Skeletal muscle tissue (tissue), 4 donors: Measurements from ENCODE around the gene BAZ1B. TPM values are rescaled to one million over a fixed set of nuclear protein-coding genes. Genes with fewer than 3 reads are reported as not detected.

ENCODE experiments used
- H3K27ac ChIP-seq: one replicate; pipeline ENCODE4 v1.7.0; 2013; ENCODE audit warnings: mild to moderate bottlenecking, low read depth, low read length, inconsistent platforms
- H3K27me3 ChIP-seq, 3 donors: one replicate each; pipeline ENCODE4 v1.7.0; 2013; ENCODE audit warnings: low read length in 3 of 3; ENCODE audit not compliant: control insufficient read depth in 3 of 3, insufficient read depth in 3 of 3
- H3K36me3 ChIP-seq, 3 donors: one replicate each; pipeline ENCODE4 v1.7.0; 2013; ENCODE audit warnings: low read length in 3 of 3; ENCODE audit not compliant: control insufficient read depth in 3 of 3, insufficient read depth in 3 of 3
- H3K4me1 ChIP-seq, 3 donors: one replicate each; pipeline ENCODE4 v1.7.0; 2013; ENCODE audit warnings: low read length in 3 of 3, mild to moderate bottlenecking in 3 of 3; ENCODE audit not compliant: control insufficient read depth in 3 of 3, insufficient read depth in 3 of 3
- H3K4me3 ChIP-seq, 3 donors: one replicate each; pipeline ENCODE4 v1.7.0; 2013; ENCODE audit warnings: low read length in 3 of 3
- H3K9ac ChIP-seq, 3 donors: one replicate each; pipeline ENCODE4 v1.7.0; 2013; ENCODE audit warnings: low read length in 3 of 3, mild to moderate bottlenecking in 3 of 3, moderate library complexity in 2 of 3, low read depth in 1 of 3
- H3K9me3 ChIP-seq, 3 donors: one replicate each; pipeline ENCODE4 v1.7.0; 2013; ENCODE audit warnings: low read length in 3 of 3; ENCODE audit not compliant: control insufficient read depth in 3 of 3
- total RNA-seq: library from RNA; depleted of rRNA; stranded (reverse); fragments of >200 nt; gene quantifications from one replicate; pipeline ENCODE4 v1.2.3, GENCODE V29; 2014
- donor health status: Osteomylitis.

Gene BAZ1B
- total RNA-seq, 1 donor from 2014 or later: 38.1 TPM

DNA sequence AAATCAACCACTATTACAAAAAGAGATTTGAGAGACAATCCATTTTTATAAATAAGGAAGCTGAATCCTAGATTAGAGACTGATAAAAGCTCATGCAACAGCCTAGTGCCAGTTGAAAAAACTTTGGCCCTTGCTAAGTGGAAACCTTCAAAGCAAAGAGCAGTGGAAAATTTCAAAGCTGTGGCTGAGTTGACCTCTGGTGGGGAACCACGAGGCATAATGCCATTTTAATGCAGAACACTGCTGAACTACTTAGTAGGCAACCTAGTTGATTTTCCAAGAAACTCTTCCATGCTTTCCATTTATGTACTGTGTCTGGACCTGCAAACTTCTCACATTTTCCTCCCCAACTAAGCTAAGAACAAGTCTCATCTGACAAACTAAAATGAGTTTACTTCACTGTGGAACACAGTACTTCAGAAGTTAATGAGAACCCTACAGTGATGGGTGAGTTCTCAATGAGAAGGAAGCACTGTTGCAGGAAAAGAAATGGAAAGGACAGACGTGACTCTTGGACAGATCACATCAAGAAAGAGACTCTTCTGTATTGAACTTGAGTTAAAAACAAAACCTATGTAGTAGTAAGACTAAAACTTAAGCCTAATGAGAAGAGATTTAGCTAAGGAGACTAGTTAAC lies 69.0 kb downstream of the BAZ1B start:
- H3K9me3 ChIP-seq: no peaks in the 10 kb centered on the region
- peaks cover 26 to 63% (median 56%) of the 10 kb centered on the region in 3 donors for H3K36me3 ChIP-seq
- no peaks in the 10 kb centered on the region for H3K27me3 ChIP-seq
- H3K4me3 ChIP-seq: no peak overlapping the region
- no peaks in the 10 kb centered on the region for H3K4me1 ChIP-seq
- no peak overlapping the region for H3K27ac ChIP-seq
- H3K9ac ChIP-seq: no peak overlapping the region

DNA sequence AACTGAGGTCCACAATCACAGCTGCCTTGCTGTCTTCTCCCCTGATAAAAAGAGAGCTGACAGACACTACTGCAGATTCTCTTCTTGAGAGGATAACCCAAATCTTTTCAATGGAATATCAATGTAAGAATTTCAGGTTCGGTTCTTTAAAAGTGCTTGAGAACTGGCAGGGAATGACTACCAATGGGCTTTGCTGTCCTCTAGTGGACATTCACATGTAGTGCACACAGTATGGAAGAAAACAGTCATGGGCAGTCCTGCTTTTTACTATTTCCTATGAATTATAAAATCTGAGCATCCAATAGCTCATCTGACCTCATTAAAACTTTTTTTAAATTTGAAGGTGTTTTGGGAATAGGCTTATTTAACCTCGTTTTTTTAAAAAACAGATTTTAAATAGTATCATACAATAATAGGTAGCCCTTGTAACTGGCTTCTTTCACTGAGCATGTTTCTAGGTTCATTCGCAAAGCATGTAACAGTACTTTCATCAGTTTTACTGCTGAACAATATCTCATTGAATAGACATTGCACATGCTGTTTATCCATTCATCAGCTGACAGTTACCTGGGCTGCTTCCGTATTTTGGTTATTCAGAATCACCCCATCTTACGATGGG lies 70.2 kb downstream of the BAZ1B start:
- no peak overlapping the region for H3K4me3 ChIP-seq
- peaks cover 29 to 67% (median 52%) of the 10 kb centered on the region in 3 donors for H3K36me3 ChIP-seq
- H3K27ac ChIP-seq: no peak overlapping the region
- H3K9ac ChIP-seq: no peak overlapping the region
- H3K27me3 ChIP-seq: no peaks in the 10 kb centered on the region
- H3K4me1 ChIP-seq: no peaks in the 10 kb centered on the region
- no peaks in the 10 kb centered on the region for H3K9me3 ChIP-seq

DNA sequence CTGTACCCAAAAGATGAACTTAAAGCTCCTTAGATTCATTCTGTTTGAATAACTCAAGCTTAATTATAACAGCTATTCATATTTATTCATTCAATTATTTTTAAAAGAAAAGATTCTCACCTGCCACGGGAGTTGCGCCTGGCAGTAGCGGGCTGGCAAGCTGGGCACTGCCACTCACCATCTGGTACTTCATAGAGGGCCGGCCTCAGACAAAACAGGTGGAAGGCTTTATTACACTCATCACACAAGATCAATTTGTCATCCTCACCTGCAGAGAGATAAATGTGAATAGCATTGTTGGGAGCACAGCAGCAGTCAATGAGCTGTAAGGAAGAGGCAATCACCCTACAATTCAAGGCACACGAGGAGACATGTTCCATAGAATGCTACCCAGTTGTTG lies 72.7 kb downstream of the BAZ1B start:
- no peak overlapping the region for H3K4me3 ChIP-seq
- peaks cover 39 to 70% (median 64%) of the 10 kb centered on the region in 3 donors for H3K36me3 ChIP-seq

DNA sequence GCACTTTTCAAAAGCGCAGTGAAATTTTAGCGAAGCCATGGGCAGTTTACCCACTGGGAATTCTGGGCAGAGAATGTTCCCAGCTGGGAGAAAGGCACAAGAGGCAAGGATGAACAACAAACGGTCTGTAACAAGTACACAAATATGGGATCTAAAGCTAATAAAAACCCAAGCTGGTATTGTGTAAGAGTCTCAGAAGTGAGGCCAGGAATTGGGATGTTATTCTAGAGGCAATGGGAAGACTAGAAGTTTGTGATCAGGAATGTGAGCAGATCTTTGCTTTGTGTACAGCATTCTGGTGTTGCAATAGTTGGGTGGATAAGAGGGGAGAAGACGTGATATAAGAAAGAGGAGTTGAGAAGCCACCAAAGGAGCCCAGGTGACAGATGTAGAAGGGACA lies 73.5 kb downstream of the BAZ1B start:
- Histone ChIP-seq H3K4me3 (no peak overlapping the region), H3K27ac (no peak overlapping the region), H3K9ac (no peak overlapping the region), H3K4me1 (peaks cover 0 to 15% (median 11%) of the 10 kb centered on the region in 3 donors), H3K9me3 (no peaks in the 10 kb centered on the region), H3K36me3 (peaks cover 45 to 72% (median 68%) of the 10 kb centered on the region in 3 donors), H3K27me3 (no peaks in the 10 kb centered on the region)

More for the DNA sequence above, 72.7 kb downstream of the BAZ1B start:
- Histone ChIP-seq H3K9ac (no peak overlapping the region), H3K27me3 (no peaks in the 10 kb centered on the region), H3K4me1 (peaks cover 0 to 7% (median 5%) of the 10 kb centered on the region in 3 donors), H3K27ac (no peak overlapping the region), H3K9me3 (no peaks in the 10 kb centered on the region)

DNA sequence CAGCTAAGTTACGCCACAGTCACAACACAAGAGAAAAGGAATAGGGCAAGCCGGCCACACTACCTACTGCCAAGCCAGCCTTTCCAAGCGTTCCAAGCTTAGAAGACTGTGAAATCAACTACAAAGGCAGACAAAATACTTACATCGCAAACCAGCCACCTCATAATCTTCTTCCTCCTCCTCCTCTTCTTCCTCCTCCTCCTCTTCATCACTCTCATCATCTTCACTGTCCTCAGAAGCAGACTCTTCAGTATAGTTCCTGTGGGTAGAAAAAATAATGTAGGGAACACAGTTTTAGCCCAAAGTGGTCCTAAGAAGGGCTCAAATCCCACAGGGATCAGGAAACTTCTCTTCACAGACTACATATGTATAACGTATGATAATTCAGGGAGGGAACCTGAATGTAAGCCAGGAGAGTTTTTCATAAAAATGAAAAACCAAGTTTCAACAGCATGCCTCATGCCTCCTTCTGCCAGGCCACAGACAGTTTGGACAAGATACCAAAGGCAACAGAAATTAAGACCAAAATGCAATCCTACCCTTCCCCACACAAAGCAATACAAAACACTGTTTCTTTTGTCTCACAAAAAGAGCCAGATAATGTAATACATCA lies 74.9 kb downstream of the BAZ1B start:
- Histone ChIP-seq H3K4me1 (peaks cover 0 to 19% (median 17%) of the 10 kb centered on the region in 3 donors), H3K36me3 (peaks cover 58 to 82% (median 82%) of the 10 kb centered on the region in 3 donors), H3K27me3 (no peaks in the 10 kb centered on the region), H3K9me3 (no peaks in the 10 kb centered on the region), H3K9ac (no peak overlapping the region), H3K27ac (no peak overlapping the region), H3K4me3 (no peak overlapping the region)

DNA sequence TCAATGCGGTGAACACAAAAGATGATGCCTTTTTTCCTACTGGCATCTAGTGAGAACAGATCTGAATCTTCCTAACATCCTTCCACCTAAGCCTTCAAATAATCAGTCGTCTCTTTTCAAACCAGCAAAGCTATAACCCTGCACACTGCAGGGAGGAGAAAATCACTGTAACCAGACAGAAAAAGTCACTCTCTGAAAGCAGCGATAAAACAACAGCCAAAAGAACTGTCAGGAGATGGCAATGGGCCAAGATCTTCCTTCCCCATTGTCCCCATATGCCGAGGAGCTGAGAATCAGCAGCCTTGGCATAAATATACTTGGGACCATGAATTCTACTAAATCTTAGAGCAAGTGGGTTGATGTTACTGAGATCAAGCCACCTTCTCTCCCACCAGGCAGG lies 75.4 kb downstream of the BAZ1B start:
- H3K9me3 ChIP-seq: no peaks in the 10 kb centered on the region
- H3K36me3 ChIP-seq: peaks cover 63 to 87% (median 87%) of the 10 kb centered on the region in 3 donors

DNA sequence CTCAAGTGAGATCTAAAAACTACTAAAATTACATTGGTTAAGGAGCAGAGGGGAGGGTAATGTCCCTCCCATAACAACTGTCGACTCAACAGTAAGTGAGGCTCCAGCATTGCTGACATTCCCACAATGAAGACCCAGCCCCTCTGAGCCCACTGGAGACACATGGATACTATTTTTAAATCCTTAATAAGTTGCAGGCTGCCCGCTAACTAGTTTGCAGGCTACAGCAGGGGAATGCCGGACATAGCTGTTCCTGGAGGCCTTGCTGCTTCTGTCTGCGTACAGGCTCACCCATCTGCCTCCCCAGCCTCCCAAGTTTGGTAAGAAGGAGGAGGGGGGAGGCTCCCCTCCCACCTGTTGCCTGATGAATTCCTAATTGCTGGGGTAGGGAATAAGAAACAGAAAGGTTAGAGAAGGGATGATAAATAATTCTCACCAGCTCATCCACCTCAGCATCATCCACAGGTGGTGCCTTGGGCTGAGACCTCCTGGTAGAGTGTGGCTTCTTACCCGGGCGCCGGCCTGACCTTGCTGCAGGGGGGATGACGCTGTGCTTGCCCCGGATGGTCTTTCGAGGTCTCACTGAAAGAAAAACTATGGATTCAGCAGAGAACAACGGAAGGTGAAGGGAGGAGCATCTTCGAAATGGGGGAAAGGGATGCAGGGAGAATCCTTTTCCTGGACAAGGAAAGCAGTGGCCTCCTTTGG lies 78.4 kb downstream of the BAZ1B start:
- H3K27me3 ChIP-seq: no peaks in the 10 kb centered on the region
- no peaks in the 10 kb centered on the region for H3K9me3 ChIP-seq
- H3K27ac ChIP-seq: no peak overlapping the region
- H3K9ac ChIP-seq: peak overlapping the region in 1 of 3 donors; percentile 33
- peaks cover 0 to 19% (median 17%) of the 10 kb centered on the region in 3 donors for H3K4me1 ChIP-seq
- peaks cover 65 to 84% (median 80%) of the 10 kb centered on the region in 3 donors for H3K36me3 ChIP-seq
- H3K4me3 ChIP-seq: no peak overlapping the region

More for the DNA sequence above, 75.4 kb downstream of the BAZ1B start:
- Histone ChIP-seq H3K4me3 (no peak overlapping the region), H3K27me3 (no peaks in the 10 kb centered on the region), H3K9ac (no peak overlapping the region), H3K4me1 (peaks cover 0 to 19% (median 17%) of the 10 kb centered on the region in 3 donors), H3K27ac (no peak overlapping the region)

DNA sequence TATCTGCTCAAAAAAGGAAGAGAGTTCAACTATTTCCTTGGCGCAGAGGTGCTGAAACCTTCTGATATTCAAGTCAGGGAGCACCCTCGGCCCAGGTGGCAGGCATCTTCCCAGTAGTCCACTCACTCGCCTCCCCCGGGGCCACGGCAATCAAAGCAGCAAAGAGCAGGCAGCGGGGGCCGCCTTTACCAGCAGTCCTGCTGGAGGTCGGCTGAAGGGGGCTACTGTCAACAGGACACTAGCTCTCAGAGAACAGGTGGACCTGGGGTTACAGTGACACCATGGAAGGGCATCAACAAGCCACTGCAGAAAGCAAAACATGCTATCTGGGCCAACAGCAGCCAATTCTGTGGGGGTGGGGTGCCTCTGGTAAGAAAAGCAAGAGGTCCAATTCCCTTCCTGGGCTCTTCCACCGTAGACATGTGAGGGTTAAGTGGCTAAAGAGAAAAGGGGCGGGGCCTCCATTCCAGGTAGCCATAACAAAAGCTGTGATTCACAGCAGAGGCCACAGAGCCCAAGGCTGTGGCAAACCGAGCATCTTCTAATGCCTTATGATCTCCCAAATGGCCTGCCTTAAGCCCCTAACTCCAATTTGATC lies 79.1 kb downstream of the BAZ1B start:
- Histone ChIP-seq H3K27me3 (no peaks in the 10 kb centered on the region), H3K27ac (no peak overlapping the region), H3K4me3 (no peak overlapping the region), H3K9me3 (no peaks in the 10 kb centered on the region), H3K36me3 (peaks cover 59 to 77% (median 73%) of the 10 kb centered on the region in 3 donors), H3K4me1 (peaks cover 3 to 24% (median 19%) of the 10 kb centered on the region in 3 donors), H3K9ac (no peak overlapping the region)

DNA sequence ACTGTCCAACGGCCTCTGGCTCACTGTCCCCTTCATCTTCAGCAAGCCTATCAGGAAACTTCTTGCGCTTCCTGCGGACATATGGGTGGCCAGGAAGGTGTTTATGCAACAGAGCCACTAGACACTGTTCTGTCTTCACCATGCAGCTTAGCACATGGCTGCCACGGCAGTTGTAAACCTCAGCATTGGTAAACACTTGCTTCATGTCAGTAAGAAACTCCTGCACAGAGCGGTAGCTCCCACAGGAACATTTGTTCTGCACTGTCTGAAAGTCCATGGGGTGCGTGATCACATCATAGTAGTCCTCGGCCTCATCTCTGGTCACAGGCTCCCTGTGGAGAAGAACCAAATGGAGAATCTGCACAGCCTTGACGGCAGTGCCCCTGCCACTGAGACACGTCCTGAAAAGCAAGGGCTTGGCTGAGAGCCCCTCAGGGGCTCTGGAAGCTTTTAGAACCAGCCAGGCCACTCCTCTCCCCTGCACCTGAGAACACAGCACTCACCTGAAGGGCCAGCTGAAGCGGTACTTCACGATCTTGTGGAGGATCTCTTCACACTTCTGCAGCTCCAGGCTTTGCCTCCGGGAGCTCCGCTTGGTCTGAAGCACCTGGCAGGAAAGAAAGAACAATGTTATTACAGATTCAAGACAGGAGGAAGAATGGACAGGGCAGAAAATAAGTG lies 79.7 kb downstream of the BAZ1B start:
- H3K9me3 ChIP-seq: no peaks in the 10 kb centered on the region
- no peak overlapping the region for H3K27ac ChIP-seq
- peaks cover 7 to 25% (median 23%) of the 10 kb centered on the region in 3 donors for H3K4me1 ChIP-seq
- no peak overlapping the region for H3K9ac ChIP-seq
- H3K27me3 ChIP-seq: no peaks in the 10 kb centered on the region
- peaks cover 54 to 71% (median 71%) of the 10 kb centered on the region in 3 donors for H3K36me3 ChIP-seq
- no peak overlapping the region for H3K4me3 ChIP-seq
